B cell (primary cell): ENCODE data around the gene CACNA2D4. TPM values are rescaled to one million over a fixed set of nuclear protein-coding genes. Genes with fewer than 3 reads are reported as not detected.

Source experiments
- ATAC-seq: fragments of 200-7000 bp; cut with Tn5 transposase; one replicate; pipeline ENCODE4 v1.10.0; 2021; ENCODE audit warnings: low read depth, mild to moderate bottlenecking, moderate number of reproducible peaks, moderate library complexity
- CTCF ChIA-PET: fragments of 350-600 bp; sonication (Branson Sonifier 250); formaldehyde crosslinking; loops from one replicate; lab custom pipeline; 2021; ENCODE audit warnings: antibody characterized with exemption, inconsistent platforms; lab: Charles Lee
- POLR2A ChIA-PET: fragments of 350-600 bp; sonication (Branson Sonifier 250); formaldehyde crosslinking; loops from one replicate; lab custom pipeline; 2021; ENCODE audit warnings: antibody characterized with exemption; lab: Charles Lee
- DNase-seq: peaks from one replicate; pipeline ENCODE4 v3.0.0; 2013
- H2AFZ ChIP-seq: 2 replicates; pipeline ENCODE4 v1.6.1; 2012; ENCODE audit warnings: mild to moderate bottlenecking, low read depth, low read length; ENCODE audit not compliant: insufficient read depth, poor library complexity, severe bottlenecking
- H3K27ac ChIP-seq, 2 donors: 1 replicate in 1 of 2; 2 replicates in 1 of 2; pipeline ENCODE4 v1.5.1; 2012 to 2013; ENCODE audit warnings: low read length in 2 of 2, mild to moderate bottlenecking in 2 of 2, moderate library complexity in 1 of 2
- H3K27me3 ChIP-seq, 4 experiments: fragments of 200-600 bp in 1 of 4; sonication (generic) in 1 of 4; replicated peaks in 1 of 4; 1 replicate in 2 of 4; 2 replicates in 2 of 4; pipeline versions ENCODE4 v1.6.1 to v1.7.0; 2013 to 2016; ENCODE audit warnings: low read length in 3 of 4, mild to moderate bottlenecking in 2 of 4, mixed read lengths in 1 of 4, moderate library complexity in 1 of 4; ENCODE audit not compliant: insufficient read depth in 4 of 4, control insufficient read depth in 3 of 4; ENCODE audit errors: control extremely low read depth in 1 of 4
- H3K36me3 ChIP-seq, 2 experiments: replicated peaks in 1 of 2; 1 replicate in 1 of 2; 2 replicates in 1 of 2; pipeline versions ENCODE4 v1.6.1 to v1.7.1; 2013; ENCODE audit warnings: low read length in 1 of 2; ENCODE audit not compliant: insufficient read depth in 2 of 2, control insufficient read depth in 1 of 2; ENCODE audit errors: control extremely low read depth in 1 of 2, extremely low read depth in 1 of 2
- H3K4me1 ChIP-seq, 2 donors: fragments of 200-600 bp in 1 of 2; sonication (generic) in 1 of 2; 1 replicate in 1 of 2; 2 replicates in 1 of 2; pipeline versions ENCODE4 v1.5.1 to v1.6.1; 2013 to 2017; ENCODE audit warnings: low read length in 2 of 2; ENCODE audit not compliant: control insufficient read depth in 2 of 2, insufficient read depth in 2 of 2
- H3K4me2 ChIP-seq: replicated peaks from 2 replicates; pipeline ENCODE3; 2012; ENCODE audit warnings: mild to moderate bottlenecking, low read depth, low read length; ENCODE audit not compliant: poor library complexity, severe bottlenecking
- H3K4me3 ChIP-seq, 5 experiments: fragments of 200-600 bp in 1 of 5; sonication (generic) in 1 of 5; 1 replicate in 3 of 5; 2 replicates in 2 of 5; pipeline versions ENCODE4 v1.5.1 to v1.7.0; 2011 to 2016; ENCODE audit warnings: low read length in 4 of 5, mild to moderate bottlenecking in 4 of 5, low read depth in 2 of 5, control low read depth in 1 of 5, moderate library complexity in 1 of 5; ENCODE audit not compliant: insufficient read depth in 1 of 5; ENCODE audit errors: control extremely low read depth in 1 of 5, extremely low read depth in 1 of 5
- H3K79me2 ChIP-seq: fragments of 200-600 bp; sonication (generic); one replicate; pipeline ENCODE4 v1.6.0; 2016; ENCODE audit warnings: low read length; ENCODE audit not compliant: control insufficient read depth, insufficient read depth
- H3K9ac ChIP-seq: fragments of 200-600 bp; sonication (generic); 2 replicates; pipeline ENCODE4 v1.6.1; 2017; ENCODE audit warnings: mild to moderate bottlenecking, low read length, moderate library complexity
- H3K9me3 ChIP-seq, 3 donors: one replicate each; pipeline versions ENCODE4 v1.6.1 to v1.7.1; 2013; ENCODE audit warnings: low read length in 2 of 3; ENCODE audit not compliant: control insufficient read depth in 2 of 3, insufficient read depth in 1 of 3; ENCODE audit errors: control extremely low read depth in 1 of 3
- H4K20me1 ChIP-seq: 2 replicates; pipeline ENCODE4 v1.6.0; 2012; ENCODE audit warnings: mild to moderate bottlenecking, low read length; ENCODE audit not compliant: insufficient read depth, control insufficient read depth, poor library complexity, severe bottlenecking
- H3K27ac Mint-ChIP-seq: one replicate; pipeline ENCODE4 v1.8.0; 2021; ENCODE audit warnings: mixed read lengths
- H3K27me3 Mint-ChIP-seq: one replicate; pipeline ENCODE4 v1.8.0; 2021; ENCODE audit warnings: mixed read lengths
- H3K4me1 Mint-ChIP-seq: one replicate; pipeline ENCODE4 v1.8.0; 2021; ENCODE audit warnings: mixed read lengths
- H3K4me3 Mint-ChIP-seq: one replicate; pipeline ENCODE4 v1.8.0; 2021; ENCODE audit warnings: mixed read lengths
- H3K9me3 Mint-ChIP-seq: one replicate; pipeline ENCODE4 v1.8.0; 2022; ENCODE audit warnings: mixed read lengths; ENCODE audit not compliant: insufficient read depth
- CTCF ChIP-seq: fragments of 200-600 bp; IDR thresholded peaks from one replicate; pipeline ENCODE4 v1.8.0; 2022; ENCODE audit warnings: antibody characterized with exemption, mild to moderate bottlenecking
- EZH2 ChIP-seq: IDR thresholded peaks from 2 replicates; pipeline ENCODE4 v1.6.1; 2012; ENCODE audit warnings: borderline replicate concordance, low read depth, mild to moderate bottlenecking, moderate library complexity, low read length; ENCODE audit not compliant: insufficient read depth, poor library complexity, severe bottlenecking
- WGBS: methylation state at CpG from one replicate; pipeline ENCODE4 v1.1.5; 2013; ENCODE audit warnings: missing lambda C conversion rate; ENCODE audit not compliant: insufficient coverage; 5-methylcytosine and 5-hydroxymethylcytosine counted together
- intact Hi-C: fragments of 100-400 bp; cut with micrococcal nuclease; formaldehyde crosslinking; loops from one replicate; pipeline ENCODE4 v1.10.0; 2022
- polyA plus RNA-seq: library from polyadenylated mRNA; depleted of rRNA; stranded (reverse); fragments of >200 nt; gene quantifications from 2 replicates; pipeline ENCODE4 v1.2.3, GENCODE V29; 2012
- total RNA-seq, 2 donors: library from RNA; stranded (reverse); fragments of 120-200 nt in 1 of 2; gene quantifications; 1 replicate in 1 of 2; 2 replicates in 1 of 2; pipeline versions ENCODE4 v1.2.3 to v1.2.4, GENCODE V29; 2013 to 2022

CACNA2D4 gene
- total and polyA plus RNA-seq, 2 donors (not counting 1 experiment from before 2014, with no cell fraction given), result 6.0 to 7.4 TPM

GRCh38 chr12:1828856-1829255 lies 89.6 kb downstream of the CACNA2D4 start:
- Histone ChIP-seq H3K27me3 (peaks cover 0 to 18% (median 3%) of the 10 kb centered on the region in 4 experiments), H3K36me3 (no peaks in the 10 kb centered on the region), H3K27ac (no peak overlapping the region), H3K79me2 (no peaks in the 10 kb centered on the region), H3K9ac (no peak overlapping the region), H3K4me1 (no peaks in the 10 kb centered on the region), H3K4me2 (no peak overlapping the region), H4K20me1 (no peaks in the 10 kb centered on the region), H3K9me3 (peaks cover 0 to 8% (median 0%) of the 10 kb centered on the region in 3 donors), H3K4me3 (no peak overlapping the region), H2AFZ (no peak overlapping the region)
- ChIA-PET POLR2A (no interaction called here), CTCF (interaction anchor here (1.1 kb wide), 1 partner anchor 111 kb away, joined by 3 read pairs; no protein-coding TSS in a partner anchor)
- ATAC-seq (no peak), DNase-seq (no peak)
- H3K27me3 Mint-ChIP-seq, result peaks cover 40% of the 10 kb centered on the region
- H3K27ac Mint-ChIP-seq, result no peak overlapping the region
- H3K4me3 Mint-ChIP-seq, result no peak overlapping the region
- TF ChIP-seq CTCF (no peak), EZH2 (no peak)
- 93% methylated on average over 16 of the region's 16 CpGs for WGBS
- no peaks in the 10 kb centered on the region for H3K9me3 Mint-ChIP-seq
- H3K4me1 Mint-ChIP-seq, result peaks cover 3% of the 10 kb centered on the region
- intact Hi-C loops, result no loop called here

GRCh38 chr12:1827826-1828805 lies 90.3 kb downstream of the CACNA2D4 start:
- Histone ChIP-seq H3K27ac (no peak overlapping the region), H3K9ac (no peak overlapping the region), H3K4me2 (no peak overlapping the region), H3K27me3 (peaks cover 0 to 18% (median 3%) of the 10 kb centered on the region in 4 experiments), H3K9me3 (peaks cover 0 to 8% (median 0%) of the 10 kb centered on the region in 3 donors), H3K4me3 (no peak overlapping the region), H3K4me1 (no peaks in the 10 kb centered on the region), H4K20me1 (no peaks in the 10 kb centered on the region), H3K36me3 (no peaks in the 10 kb centered on the region), H3K79me2 (no peaks in the 10 kb centered on the region), H2AFZ (no peak overlapping the region)
- 90% methylated on average over 28 of the region's 38 CpGs for WGBS
- TF ChIP-seq CTCF (no peak), EZH2 (no peak)
- Mint-ChIP-seq H3K27ac (no peak overlapping the region), H3K4me1 (peaks cover 3% of the 10 kb centered on the region), H3K27me3 (peaks cover 38% of the 10 kb centered on the region), H3K4me3 (no peak overlapping the region), H3K9me3 (no peaks in the 10 kb centered on the region)
- intact Hi-C loops, result no loop called here
- ATAC-seq (no peak), DNase-seq (no peak)
- ChIA-PET POLR2A (no interaction called here), CTCF (interaction anchor here (1.1 kb wide), 1 partner anchor 112 kb away, joined by 3 read pairs; no protein-coding TSS in a partner anchor)
